A673 (cell line): ENCODE data around the gene HK1.

Source experiments
- CTCF ChIP-seq: fragments of 300-800, 200-600 bp; sonication (generic); conservative IDR thresholded peaks from 2 replicates; pipeline ENCODE4 v1.5.1; 2017; ENCODE audit warnings: low read depth, mild to moderate bottlenecking, antibody characterized with exemption, low read length, moderate library complexity, mixed read lengths
- EZH2 ChIP-seq: fragments of 200-600 bp; sonication (generic); IDR thresholded peaks from 2 replicates; pipeline ENCODE4 v1.6.1; 2017; ENCODE audit warnings: borderline replicate concordance, low read depth, mild to moderate bottlenecking, mixed read lengths, antibody characterized with exemption, low read length; ENCODE audit not compliant: poor library complexity, severe bottlenecking

GRCh38 chr10:69335063-69335587, 56.8 kb downstream of the HK1 start:
- TF ChIP-seq CTCF, result no peak
- no peak for TF ChIP-seq EZH2
